HG02970 (cell line): ENCODE data around the gene SOX5.
A peak's percentile ranks its signal among the peaks of the same experiment; 100 is the strongest.

Source experiments
- ATAC-seq: cut with Tn5 transposase; IDR thresholded peaks from one replicate; pipeline ENCODE4 v1.9.1; 2021; ENCODE audit warnings: mild to moderate bottlenecking, moderate library complexity, moderate number of reproducible peaks; ENCODE audit not compliant: unreplicated experiment, low FRiP score

The SOX5 gene

GRCh38 chr12:23631786-23632377, 317.6 kb downstream of the SOX5 start:
- no peak for ATAC-seq

- ATAC-seq: no peak
These were observed 318.9 kb downstream of the SOX5 start for GRCh38 chr12:23630524-23630923.

- ATAC-seq: no peak
These were observed 320.7 kb downstream of the SOX5 start for GRCh38 chr12:23628806-23629205.

GRCh38 chr12:23626791-23627190, 322.7 kb downstream of the SOX5 start:
- ATAC-seq: no peak

- ATAC-seq: no peak
These were observed 327.6 kb downstream of the SOX5 start for GRCh38 chr12:23621900-23622299.

- no peak for ATAC-seq
These were observed 330.8 kb downstream of the SOX5 start for GRCh38 chr12:23618718-23619117.

GRCh38 chr12:23617749-23618148, 331.7 kb downstream of the SOX5 start:
- ATAC-seq: no peak

GRCh38 chr12:23614280-23614679, 335.2 kb downstream of the SOX5 start:
- no peak for ATAC-seq

- no peak for ATAC-seq
These were observed 338.1 kb downstream of the SOX5 start for GRCh38 chr12:23611320-23611719.

GRCh38 chr12:23600919-23601318, 348.6 kb downstream of the SOX5 start:
- no peak for ATAC-seq

- no peak for ATAC-seq
These were observed 352.9 kb downstream of the SOX5 start for GRCh38 chr12:23596568-23596967.

GRCh38 chr12:23587833-23588559, 361.5 kb downstream of the SOX5 start:
- no peak for ATAC-seq

- no peak for ATAC-seq
These were observed 363.7 kb downstream of the SOX5 start for GRCh38 chr12:23585782-23586163.

GRCh38 chr12:23585156-23585781, 364.2 kb downstream of the SOX5 start:
- ATAC-seq: no peak

GRCh38 chr12:23581913-23582312, 367.6 kb downstream of the SOX5 start:
- no peak for ATAC-seq

- ATAC-seq: no peak
These were observed 370.2 kb downstream of the SOX5 start for GRCh38 chr12:23579257-23579656.

GRCh38 chr12:23576372-23576771, 373.1 kb downstream of the SOX5 start:
- peak; percentile 82 for ATAC-seq

- ATAC-seq: no peak
These were observed 380.1 kb downstream of the SOX5 start for GRCh38 chr12:23569356-23569755.

GRCh38 chr12:23566133-23566532, 383.3 kb downstream of the SOX5 start:
- no peak for ATAC-seq

- ATAC-seq: no peak
These were observed 384.9 kb downstream of the SOX5 start for GRCh38 chr12:23564451-23565152.
